NT2/D1 (cell line): ENCODE measurements around the gene CPED1.

Experiments
- SUZ12 ChIP-seq: IDR thresholded peaks from 2 replicates; pipeline ENCODE4 v1.6.1; 2011; ENCODE audit not compliant: insufficient read length, insufficient read depth; ENCODE audit errors: extremely low read depth
- ZNF274 ChIP-seq: IDR thresholded peaks from 2 replicates; pipeline ENCODE4 v1.6.1; 2011; ENCODE audit warnings: mild to moderate bottlenecking, low read depth, low read length

DNA sequence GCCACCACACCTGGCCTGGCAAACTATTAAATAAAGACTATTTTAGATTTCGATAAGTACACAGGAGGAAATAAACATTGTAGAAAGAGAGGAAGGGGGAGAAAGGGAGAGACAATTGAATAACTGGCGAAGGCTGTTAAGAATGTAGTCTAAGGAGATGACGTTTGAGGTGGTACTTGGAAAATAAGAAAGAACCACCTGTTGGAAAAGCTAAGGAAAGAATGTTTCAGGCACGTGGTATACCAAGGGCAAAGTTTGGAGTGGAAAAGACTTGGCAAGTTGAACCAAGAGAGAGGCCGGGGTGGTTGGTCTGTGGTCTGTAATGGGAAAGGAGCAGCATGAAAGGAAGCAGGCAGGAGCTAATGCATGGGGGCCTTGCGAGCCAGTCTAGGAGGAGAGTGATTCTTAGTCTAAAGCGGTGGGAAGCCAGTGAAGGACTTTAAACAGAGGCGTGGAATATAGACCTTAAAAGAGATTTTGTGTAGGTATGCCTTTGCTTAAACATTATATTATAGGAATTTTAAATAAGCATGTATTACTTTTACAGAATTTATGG, 28.5 kb upstream of the CPED1 start:
- TF ChIP-seq SUZ12: no peak
- TF ChIP-seq ZNF274: no peak
